K562 (cell line): ENCODE measurements around the gene TCAP. TPM values are rescaled to one million over a fixed set of nuclear protein-coding genes. Genes with fewer than 3 reads are reported as not detected.

ENCODE experiments used
- ATAC-seq: fragments of 200-7000 bp; cut with Tn5 transposase; 3 replicates; pipeline ENCODE4 v1.9.1; 2020; ENCODE audit warnings: moderate library complexity
- BruUV-seq: library from RNA; stranded (reverse); fragments of 400-500 nt; replicated peaks from 2 replicates; lab custom pipeline; 2021; lab: Mats Ljungman, UMichigan
- CTCF ChIA-PET: fragments of 300-600 bp; formaldehyde crosslinking; extraction: SDS; loops from one replicate; lab custom pipeline; 2021; ENCODE audit warnings: low intra/inter-chr PET ratio; lab: Yijun Ruan, JAX
- POLR2A ChIA-PET: fragments of 300-600, 350-650 bp; sonication (Branson Sonifier 250); formaldehyde crosslinking; extraction: SDS; loops from one replicate; lab custom pipeline; 2021; ENCODE audit warnings: antibody characterized with exemption, inconsistent platforms; lab: Yijun Ruan, JAX
- DNase-seq, 4 experiments: peaks; one replicate each; pipeline versions ENCODE4 v3.0.0 to v3.0.0-alpha.2; 2011 to 2018; ENCODE audit warnings: low spot score in 3 of 4, mixed read lengths in 3 of 4; ENCODE audit errors: extremely low read depth in 1 of 4
- FAIRE-seq: peaks from 2 replicates; lab custom pipeline; 2011; peaks lifted over from hg19 to GRCh38; lab: Jason Lieb, UNC
- H2AFZ ChIP-seq: 2 replicates; pipeline ENCODE4 v1.6.0; 2011; ENCODE audit warnings: low read depth, low read length, control low read depth, inconsistent platforms
- H3K27ac ChIP-seq: fragments of 200-600 bp; 3 replicates; pipeline ENCODE4 v1.8.0; 2011; ENCODE audit warnings: low read depth, mild to moderate bottlenecking, control low read depth, inconsistent platforms, low read length, moderate library complexity, mixed read lengths; ENCODE audit errors: extremely low read depth
- H3K27me3 ChIP-seq, 2 experiments: fragments of 300-600 bp in 1 of 2; 2 replicates in 1 of 2; 3 replicates in 1 of 2; pipeline versions ENCODE4 v1.6.0 to v1.8.0; 2011; ENCODE audit warnings: inconsistent platforms in 2 of 2, low read length in 2 of 2, mild to moderate bottlenecking in 1 of 2, mixed read lengths in 1 of 2, moderate library complexity in 1 of 2; ENCODE audit not compliant: control insufficient read depth in 2 of 2, insufficient read depth in 2 of 2
- H3K36me3 ChIP-seq: fragments of 300-600 bp; 3 replicates; pipeline ENCODE4 v1.8.0; 2011; ENCODE audit warnings: mild to moderate bottlenecking, low read length, inconsistent platforms; ENCODE audit not compliant: control insufficient read depth, insufficient read depth
- H3K4me1 ChIP-seq, 2 experiments: fragments of 200-600 bp in 1 of 2; replicated peaks in 1 of 2; 2 replicates in 1 of 2; 3 replicates in 1 of 2; pipeline versions ENCODE4 v1.5.1 to v1.8.0; 2011; ENCODE audit warnings: inconsistent platforms in 2 of 2, low read length in 2 of 2, mild to moderate bottlenecking in 1 of 2, mixed read lengths in 1 of 2, moderate library complexity in 1 of 2; ENCODE audit not compliant: control insufficient read depth in 2 of 2, insufficient read depth in 2 of 2
- H3K4me2 ChIP-seq: 2 replicates; pipeline ENCODE4 v1.6.1; 2011; ENCODE audit warnings: low read length, control low read depth, inconsistent platforms, mixed read lengths; ENCODE audit not compliant: insufficient read depth
- H3K4me3 ChIP-seq: fragments of 200-600 bp; sonication (generic), shearing (Covaris generic); 2 replicates; pipeline ENCODE4 v1.5.1; 2016; ENCODE audit warnings: control low read depth, inconsistent platforms
- H3K79me2 ChIP-seq: fragments of 200-600 bp; 3 replicates; pipeline ENCODE4 v1.8.0; 2011; ENCODE audit warnings: low read length, inconsistent platforms; ENCODE audit not compliant: control insufficient read depth, insufficient read depth
- H3K9ac ChIP-seq, 2 experiments: 2 replicates each; pipeline versions ENCODE4 v1.6.0 to v1.6.1; 2011; ENCODE audit warnings: low read depth in 2 of 2, low read length in 2 of 2, control low read depth in 1 of 2, inconsistent platforms in 1 of 2, mild to moderate bottlenecking in 1 of 2, mixed read lengths in 1 of 2; ENCODE audit not compliant: insufficient read depth in 1 of 2
- H3K9me1 ChIP-seq: one replicate; pipeline ENCODE4 v1.6.0; 2011; ENCODE audit warnings: inconsistent platforms, mild to moderate bottlenecking, low read length, moderate library complexity; ENCODE audit not compliant: control insufficient read depth, insufficient read depth
- H3K9me3 ChIP-seq: replicated peaks from 2 replicates; pipeline ENCODE4 v1.5.1; 2011; ENCODE audit warnings: low read depth, low read length, inconsistent platforms; ENCODE audit not compliant: control insufficient read depth, insufficient read depth
- H4K20me1 ChIP-seq: replicated peaks from 2 replicates; pipeline ENCODE4 v1.6.1; 2011; ENCODE audit warnings: low read length, inconsistent platforms, mixed read lengths; ENCODE audit not compliant: control insufficient read depth, insufficient read depth
- BRCA1 ChIP-seq, 2 experiments: fragments of 450-650 bp in 1 of 2; sonication (generic) in 1 of 2; formaldehyde crosslinking in 1 of 2; IDR thresholded peaks; 2 replicates each; pipeline versions ENCODE4 v1.5.0 to v1.6.1; 2017 to 2020; ENCODE audit warnings: mild to moderate bottlenecking in 1 of 2, missing genetic modification reagents in 1 of 2
- CEBPB ChIP-seq: fragments of 450-650 bp; IDR thresholded peaks from 2 replicates; pipeline ENCODE4 v1.6.1; 2016; ENCODE audit warnings: missing genetic modification characterization, missing compliant biosample characterization
- FOXM1 ChIP-seq, 2 experiments: fragments of 450-650 bp in 1 of 2; sonication (generic) in 1 of 2; formaldehyde crosslinking in 1 of 2; IDR thresholded peaks; 2 replicates each; pipeline versions ENCODE4 v1.6.1 to v1.9.0; 2017 to 2022; ENCODE audit warnings: low read depth in 2 of 2, mild to moderate bottlenecking in 2 of 2, missing genetic modification reagents in 1 of 2, moderate library complexity in 1 of 2
- FOXO4 ChIP-seq: fragments of 450-650 bp; formaldehyde crosslinking; IDR thresholded peaks from 2 replicates; pipeline ENCODE4 v1.4.0; 2020; ENCODE audit warnings: mild to moderate bottlenecking, moderate library complexity
- FOXP1 ChIP-seq: sonication (generic); formaldehyde crosslinking; IDR thresholded peaks from 2 replicates; pipeline ENCODE4 v1.8.0; 2022; ENCODE audit warnings: mild to moderate bottlenecking, missing genetic modification reagents
- IRF1 ChIP-seq: sonication (generic); formaldehyde crosslinking; IDR thresholded peaks from 2 replicates; pipeline ENCODE4 v1.8.0; 2022; ENCODE audit warnings: missing genetic modification reagents, mild to moderate bottlenecking, borderline replicate concordance
- NBN ChIP-seq: fragments of 450-650 bp; IDR thresholded peaks from 2 replicates; pipeline ENCODE4 v1.6.1; 2016; ENCODE audit warnings: low read depth, mild to moderate bottlenecking
- SREBF2 ChIP-seq: sonication (generic); formaldehyde crosslinking; IDR thresholded peaks from 2 replicates; pipeline ENCODE4 v1.4.0; 2020; ENCODE audit warnings: mild to moderate bottlenecking, missing genetic modification reagents
- TAF1 ChIP-seq: IDR thresholded peaks from 2 replicates; pipeline ENCODE4 v1.6.1; 2011; ENCODE audit warnings: mild to moderate bottlenecking, low read length, moderate library complexity; ENCODE audit not compliant: insufficient read depth, control insufficient read depth, severe bottlenecking; ENCODE audit errors: extremely low read depth
- UBTF ChIP-seq, 2 experiments: IDR thresholded peaks; 2 replicates each; pipeline ENCODE4 v1.6.1; 2012; ENCODE audit warnings: improper control_type of control experiment in 2 of 2, low read depth in 2 of 2, low read length in 2 of 2, borderline replicate concordance in 1 of 2
- ZNF23 ChIP-seq: fragments of 250-450 bp; sonication (Bioruptor Pico); IDR thresholded peaks from 2 replicates; pipeline ENCODE4 v1.4.0; 2020; ENCODE audit warnings: mild to moderate bottlenecking
- WGBS: fragments of 100-300 bp; shearing (Covaris generic); methylation state at CpG from one replicate; pipeline ENCODE4 v1.1.6; 2016; ENCODE audit warnings: low coverage, mixed read lengths; ENCODE audit not compliant: insufficient coverage; ENCODE audit errors: missing lambda C conversion rate; 5-methylcytosine and 5-hydroxymethylcytosine counted together
- in situ Hi-C: fragments of 300-500 bp; cut with MboI; formaldehyde crosslinking; loops from 4 replicates; pipeline ENCODE4 v1.15.0; 2018; ENCODE audit warnings: inconsistent platforms, mixed read lengths
- intact Hi-C: fragments of 100-400 bp; cut with micrococcal nuclease; formaldehyde crosslinking; loops from 2 replicates; pipeline ENCODE4 v1.14.2; 2022
- polyA plus RNA-seq, 8 experiments: library from polyadenylated mRNA; depleted of rRNA in 4 of 8; stranded (reverse) in 5 of 8; unstranded in 3 of 8; fragments of >200 nt; fragmentation: Nextera tagmentation in 2 of 8; fragmentation: Illumina TruSeq in 1 of 8; extraction: Ambion mirVana in 2 of 8; extraction: Trizol in 1 of 8; gene quantifications; 2 replicates each; pipeline versions ENCODE4 v1.2.1 to v1.2.3, GENCODE V29; 2011 to 2014; ENCODE audit warnings: inconsistent platforms in 1 of 8, missing spikeins in 1 of 8
- total RNA-seq, 7 experiments: library from RNA; depleted of rRNA in 6 of 7; stranded (reverse); fragments of >200 nt in 6 of 7; fragmentation: Illumina TruSeq in 2 of 7; extraction: Trizol in 2 of 7; gene quantifications; 2 replicates each; pipeline versions ENCODE4 v1.2.1 to v1.2.3, GENCODE V29; 2011 to 2021; ENCODE audit warnings: low replicate concordance in 1 of 7

Gene TCAP
- total and polyA plus RNA-seq, 9 of the 15 experiments (the other 6 are each of a cell fraction or from before 2014, with no cell fraction given) = 0.33 to 1.4 (median 0.82) TPM; not detected in 2

GRCh38 chr17:39660011-39660360, 5.2 kb upstream of the TCAP start (continued):
- TF ChIP-seq TAF1 = no peak

- FAIRE-seq (no peak), DNase-seq (no peak), ATAC-seq (no peak)
- Histone ChIP-seq H3K9ac (peak overlapping the region in 1 of 2 experiments; percentile 36; a peak in 1 of 4 replicates), H2AFZ (no peak overlapping the region), H3K27ac (no peak overlapping the region), H4K20me1 (no peaks in the 10 kb centered on the region), H3K9me3 (no peaks in the 10 kb centered on the region), H3K4me3 (no peak overlapping the region), H3K27me3 (no peaks in the 10 kb centered on the region), H3K79me2 (no peaks in the 10 kb centered on the region; the same call in 1 of the 3 replicates), H3K4me1 (peaks cover 10 to 62% of the 10 kb centered on the region in 2 experiments; a peak in 4 of 5 replicates), H3K9me1 (no peaks in the 10 kb centered on the region), H3K4me2 (no peak overlapping the region), H3K36me3 (peaks cover 65% of the 10 kb centered on the region; the same call in 1 of the 3 replicates)
- intact Hi-C loops (no loop called here), in situ Hi-C loops (no loop called here)
- POLR2A ChIA-PET = interaction anchor here (1.2 to 1.5 kb wide), 2 partner anchors 7 to 10 kb away, joined by 5 read pairs; no protein-coding TSS in a partner anchor
- WGBS = 92% methylated on average over 25 of the region's 35 CpGs
- no TSS peak for BruUV-seq
- CTCF ChIA-PET = no interaction called here
- TF ChIP-seq CEBPB (tag) = no peak
- TF ChIP-seq FOXP1 (CRISPR knock-in tag) = no peak
- no peak for TF ChIP-seq BRCA1 (IDR thresholded peaks at IDR 0.05)
- no peak for TF ChIP-seq BRCA1 (CRISPR knock-in tag; IDR thresholded peaks at IDR 0.05)
- TF ChIP-seq FOXO4 = no peak
- no peak for TF ChIP-seq IRF1
- no peak for TF ChIP-seq UBTF (IDR thresholded peaks at IDR 0.05; ENCODE audit: borderline replicate concordance in 1 of 2, low read depth in 2 of 2, low read length in 2 of 2)
- TF ChIP-seq NBN = no peak
- TF ChIP-seq FOXM1 (IDR thresholded peaks at IDR 0.05; ENCODE audit: low read depth) = no peak
- no peak for TF ChIP-seq FOXM1 (CRISPR knock-in tag; IDR thresholded peaks at IDR 0.05; ENCODE audit: low read depth)
- no peak for TF ChIP-seq SREBF2 (CRISPR knock-in tag)
- TF ChIP-seq ZNF23 (CRISPR knock-in tag) = no peak
Measured at GRCh38 chr17:39660397-39661385, 4.5 kb upstream of the TCAP start.
